Mesendoderm (in vitro differentiated cells): ENCODE measurements around the gene TMCC3.

Experiments
- DNase-seq: peaks from one replicate; pipeline ENCODE4 v3.0.0; 2013
- H2AK5ac ChIP-seq: 2 replicates; pipeline ENCODE4 v1.6.1; 2013; ENCODE audit warnings: low read length, inconsistent platforms
- H2BK120ac ChIP-seq: 2 replicates; pipeline ENCODE4 v1.6.1; 2013; ENCODE audit warnings: low read depth, mild to moderate bottlenecking, low read length, moderate library complexity, mixed read lengths
- H2BK15ac ChIP-seq: replicated peaks from 2 replicates; pipeline ENCODE4 v1.6.1; 2013; ENCODE audit warnings: low read depth, mild to moderate bottlenecking, moderate library complexity
- H2BK5ac ChIP-seq: 2 replicates; pipeline ENCODE4 v1.6.1; 2013; ENCODE audit warnings: low read length, inconsistent platforms
- H3K18ac ChIP-seq: 2 replicates; pipeline ENCODE4 v1.6.1; 2013; ENCODE audit warnings: mild to moderate bottlenecking, low read length, mixed read lengths
- H3K23ac ChIP-seq: one replicate; pipeline ENCODE4 v1.6.1; 2013; ENCODE audit warnings: low read length
- H3K27ac ChIP-seq: 2 replicates; pipeline ENCODE4 v1.5.1; 2013; ENCODE audit warnings: low read depth, mild to moderate bottlenecking, inconsistent platforms, low read length, moderate library complexity
- H3K27me3 ChIP-seq: 2 replicates; pipeline ENCODE4 v1.6.1; 2013; ENCODE audit warnings: low read length, control low read depth, mild to moderate bottlenecking, inconsistent platforms; ENCODE audit not compliant: insufficient read depth, poor library complexity
- H3K36me3 ChIP-seq: 2 replicates; pipeline ENCODE4 v1.6.1; 2013; ENCODE audit warnings: low read length, inconsistent platforms; ENCODE audit not compliant: control insufficient read depth, insufficient read depth
- H3K4ac ChIP-seq: one replicate; pipeline ENCODE4 v1.6.1; 2013; ENCODE audit warnings: low read depth, mild to moderate bottlenecking, low read length, moderate library complexity
- H3K4me1 ChIP-seq: 2 replicates; pipeline ENCODE4 v1.6.1; 2013; ENCODE audit warnings: low read depth, low read length, inconsistent platforms; ENCODE audit not compliant: control insufficient read depth
- H3K4me2 ChIP-seq: 2 replicates; pipeline ENCODE4 v1.6.1; 2013; ENCODE audit warnings: low read length
- H3K4me3 ChIP-seq: 2 replicates; pipeline ENCODE4 v1.5.1; 2013; ENCODE audit warnings: mild to moderate bottlenecking, low read length
- H3K56ac ChIP-seq: one replicate; pipeline ENCODE4 v1.6.1; 2013; ENCODE audit warnings: low read length
- H3K79me1 ChIP-seq: 2 replicates; pipeline ENCODE4 v1.6.1; 2013; ENCODE audit warnings: low read length, inconsistent platforms
- H3K79me2 ChIP-seq: 2 replicates; pipeline ENCODE4 v1.6.1; 2013; ENCODE audit warnings: mild to moderate bottlenecking, low read length; ENCODE audit not compliant: control insufficient read depth, insufficient read depth
- H3K9ac ChIP-seq: 2 replicates; pipeline ENCODE4 v1.6.1; 2013; ENCODE audit warnings: low read length, inconsistent platforms
- H4K5ac ChIP-seq: one replicate; pipeline ENCODE4 v1.6.1; 2013; ENCODE audit warnings: low read length
- H4K8ac ChIP-seq: one replicate; pipeline ENCODE4 v1.6.1; 2013; ENCODE audit warnings: low read depth, mild to moderate bottlenecking, control low read depth, low read length, moderate library complexity
- WGBS: extraction: QIAGEN DNeasy Blood & Tissue Kit; methylation state at CpG from one replicate; pipeline ENCODE4 v1.1.7; 2013; ENCODE audit warnings: low lambda C conversion rate, missing lambda C conversion rate; ENCODE audit not compliant: insufficient coverage; ENCODE audit errors: extremely low coverage; 5-methylcytosine and 5-hydroxymethylcytosine counted together

Gene TMCC3

GRCh38 chr12:94623161-94623920 lies 27.0 kb downstream of the TMCC3 start:
- Histone ChIP-seq H2BK120ac (no peak overlapping the region), H3K4me1 (no peaks in the 10 kb centered on the region), H3K36me3 (no peaks in the 10 kb centered on the region), H3K23ac (no peak overlapping the region), H3K27ac (no peak overlapping the region), H3K27me3 (no peaks in the 10 kb centered on the region), H3K4ac (no peak overlapping the region), H3K18ac (no peak overlapping the region), H4K8ac (no peak overlapping the region), H2BK5ac (no peak overlapping the region), H3K79me2 (no peaks in the 10 kb centered on the region), H2AK5ac (no peak overlapping the region), H4K5ac (no peak overlapping the region), H3K4me2 (no peak overlapping the region), H3K9ac (no peak overlapping the region), H2BK15ac (no peak overlapping the region), H3K79me1 (no peaks in the 10 kb centered on the region), H3K4me3 (no peak overlapping the region), H3K56ac (no peak overlapping the region)
- DNase-seq: no peak
- WGBS: no CpG with 5 or more reads among the region's 11 CpGs

DNA sequence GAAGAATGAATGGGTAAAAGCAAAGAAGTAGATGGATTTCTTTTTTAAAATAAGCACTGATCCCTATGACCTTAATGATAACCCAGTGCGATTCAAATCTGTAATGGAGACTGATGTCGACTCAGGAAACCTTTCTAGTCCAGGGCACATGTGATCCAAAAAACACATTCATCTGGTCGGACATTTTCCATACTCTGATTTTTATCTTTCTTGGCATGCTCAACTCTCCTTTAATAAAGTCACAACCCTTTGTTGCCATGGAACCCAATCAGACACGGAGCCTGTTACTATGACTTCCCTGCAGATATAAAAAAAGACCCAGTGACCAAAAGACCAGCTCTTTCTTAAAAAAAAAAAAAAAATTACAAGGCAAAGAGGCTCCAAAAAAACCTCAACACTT lies 27.9 kb downstream of the TMCC3 start:
- H2BK5ac ChIP-seq: no peak overlapping the region
- H2BK15ac ChIP-seq: no peak overlapping the region
- WGBS: no CpG with 5 or more reads among the region's 4 CpGs
- H2AK5ac ChIP-seq: no peak overlapping the region
- no peak overlapping the region for H3K4ac ChIP-seq
- H3K4me2 ChIP-seq: no peak overlapping the region
- H3K79me2 ChIP-seq: no peaks in the 10 kb centered on the region
- no peak overlapping the region for H3K56ac ChIP-seq
- no peak overlapping the region for H4K5ac ChIP-seq
- H3K27ac ChIP-seq: no peak overlapping the region
- no peak overlapping the region for H3K23ac ChIP-seq
- no peaks in the 10 kb centered on the region for H3K27me3 ChIP-seq
- H4K8ac ChIP-seq: no peak overlapping the region
- H3K9ac ChIP-seq: no peak overlapping the region
- no peak overlapping the region for H3K4me3 ChIP-seq
- no peak overlapping the region for H3K18ac ChIP-seq
- H3K79me1 ChIP-seq: no peaks in the 10 kb centered on the region
- H2BK120ac ChIP-seq: no peak overlapping the region
- no peak for DNase-seq
- H3K4me1 ChIP-seq: no peaks in the 10 kb centered on the region
- H3K36me3 ChIP-seq: no peaks in the 10 kb centered on the region

GRCh38 chr12:94621662-94622359 lies 28.5 kb downstream of the TMCC3 start:
- Histone ChIP-seq H3K4me3 (no peak overlapping the region), H2BK120ac (no peak overlapping the region), H4K5ac (no peak overlapping the region), H3K4me1 (peaks cover 4% of the 10 kb centered on the region), H3K4ac (no peak overlapping the region), H3K23ac (no peak overlapping the region), H3K79me2 (no peaks in the 10 kb centered on the region), H3K27ac (no peak overlapping the region), H3K9ac (no peak overlapping the region), H3K36me3 (no peaks in the 10 kb centered on the region), H4K8ac (no peak overlapping the region), H3K79me1 (no peaks in the 10 kb centered on the region), H2BK15ac (no peak overlapping the region), H3K18ac (no peak overlapping the region), H3K56ac (no peak overlapping the region), H2AK5ac (no peak overlapping the region), H3K4me2 (no peak overlapping the region), H2BK5ac (no peak overlapping the region), H3K27me3 (no peaks in the 10 kb centered on the region)
- no peak for DNase-seq
- WGBS: no CpG with 5 or more reads among the region's 7 CpGs

- no peak for DNase-seq
- H3K9ac ChIP-seq: no peak overlapping the region
- no peak overlapping the region for H2BK5ac ChIP-seq
- no peak overlapping the region for H4K8ac ChIP-seq
- H3K23ac ChIP-seq: no peak overlapping the region
- no peaks in the 10 kb centered on the region for H3K79me2 ChIP-seq
- no peak overlapping the region for H3K4me3 ChIP-seq
- H3K56ac ChIP-seq: no peak overlapping the region
- H3K4me1 ChIP-seq: peaks cover 13% of the 10 kb centered on the region
- no peak overlapping the region for H3K4ac ChIP-seq
- H4K5ac ChIP-seq: no peak overlapping the region
- no peak overlapping the region for H3K4me2 ChIP-seq
- no peak overlapping the region for H3K18ac ChIP-seq
- 100% methylated on average over 1 of the region's 3 CpGs for WGBS
- no peak overlapping the region for H2AK5ac ChIP-seq
- no peaks in the 10 kb centered on the region for H3K36me3 ChIP-seq
- no peaks in the 10 kb centered on the region for H3K27me3 ChIP-seq
- H3K79me1 ChIP-seq: no peaks in the 10 kb centered on the region
- no peak overlapping the region for H3K27ac ChIP-seq
- no peak overlapping the region for H2BK15ac ChIP-seq
- no peak overlapping the region for H2BK120ac ChIP-seq
These were observed 29.7 kb downstream of the TMCC3 start for GRCh38 chr12:94620621-94621020.

GRCh38 chr12:94618995-94619695 lies 31.2 kb downstream of the TMCC3 start:
- DNase-seq: no peak
- Histone ChIP-seq H3K79me2 (no peaks in the 10 kb centered on the region), H3K27ac (no peak overlapping the region), H3K4me3 (no peak overlapping the region), H3K56ac (no peak overlapping the region), H3K79me1 (no peaks in the 10 kb centered on the region), H3K9ac (no peak overlapping the region), H3K18ac (no peak overlapping the region), H2BK15ac (no peak overlapping the region), H2BK120ac (no peak overlapping the region), H3K27me3 (no peaks in the 10 kb centered on the region), H3K36me3 (no peaks in the 10 kb centered on the region), H3K4ac (no peak overlapping the region), H4K8ac (no peak overlapping the region), H2BK5ac (no peak overlapping the region), H4K5ac (no peak overlapping the region), H3K4me2 (no peak overlapping the region), H3K23ac (no peak overlapping the region), H2AK5ac (no peak overlapping the region), H3K4me1 (peaks cover 17% of the 10 kb centered on the region)
- WGBS: no CpG with 5 or more reads among the region's 6 CpGs
